GM12878 (cell line): ENCODE data around the gene SRGAP1. TPM values are rescaled to one million over a fixed set of nuclear protein-coding genes. Genes with fewer than 3 reads are reported as not detected.

Source experiments
- BMI1 ChIP-seq: fragments of 450-650 bp; IDR thresholded peaks from 2 replicates; pipeline ENCODE4 v1.6.1; 2016; ENCODE audit warnings: mild to moderate bottlenecking, moderate library complexity, borderline replicate concordance
- CBX5 ChIP-seq: sonication (generic); IDR thresholded peaks from 2 replicates; pipeline ENCODE4 v1.6.1; 2016; ENCODE audit warnings: low read depth, moderate library complexity, mild to moderate bottlenecking, inconsistent platforms
- CHD1 ChIP-seq: IDR thresholded peaks from 2 replicates; pipeline ENCODE4 v1.6.1; 2012; ENCODE audit warnings: low read depth, low read length, improper control_type of control experiment
- GATAD2B ChIP-seq: fragments of 450-650 bp; conservative IDR thresholded peaks from 2 replicates; pipeline ENCODE4 v1.6.1; 2017; ENCODE audit warnings: low read depth, mild to moderate bottlenecking, moderate library complexity
- HDAC6 ChIP-seq: fragments of 200-600 bp; sonication (generic); IDR thresholded peaks from one replicate; pipeline ENCODE4 v1.8.0; 2017; ENCODE audit warnings: antibody characterized with exemption; ENCODE audit not compliant: unreplicated experiment
- IRF3 ChIP-seq: fragments of 450-650 bp; IDR thresholded peaks from 2 replicates; pipeline ENCODE4 v1.6.1; 2014; ENCODE audit warnings: mild to moderate bottlenecking
- IRF4 ChIP-seq: IDR thresholded peaks from 2 replicates; pipeline ENCODE4 v1.6.1; 2011; ENCODE audit warnings: low read depth, low read length
- KLF5 ChIP-seq: fragments of 450-650 bp; IDR thresholded peaks from 2 replicates; pipeline ENCODE4 v1.6.1; 2014; ENCODE audit warnings: mild to moderate bottlenecking; ENCODE audit not compliant: partially characterized antibody
- MXI1 ChIP-seq: fragments of 150-350 bp; IDR thresholded peaks from 2 replicates; pipeline ENCODE4 v1.6.1; 2011; ENCODE audit warnings: low read depth, mild to moderate bottlenecking, inconsistent platforms, low read length, improper control_type of control experiment
- NFYA ChIP-seq: IDR thresholded peaks from 2 replicates; pipeline ENCODE4 v1.6.1; 2011; ENCODE audit warnings: low read depth, mild to moderate bottlenecking, low read length, improper control_type of control experiment, borderline replicate concordance
- NR2F1 ChIP-seq: fragments of 450-650 bp; conservative IDR thresholded peaks from 2 replicates; pipeline ENCODE4 v1.6.1; 2017; ENCODE audit warnings: mild to moderate bottlenecking
- PAX5 ChIP-seq: IDR thresholded peaks from 2 replicates; pipeline ENCODE4 v1.6.1; 2011; ENCODE audit warnings: low read depth, low read length, borderline replicate concordance
- PBX3 ChIP-seq: IDR thresholded peaks from 2 replicates; pipeline ENCODE4 v1.6.1; 2011; ENCODE audit warnings: mild to moderate bottlenecking, low read depth, low read length, moderate library complexity; ENCODE audit not compliant: insufficient replicate concordance
- RAD21 ChIP-seq: IDR thresholded peaks from 2 replicates; pipeline ENCODE4 v1.6.1; 2011; ENCODE audit warnings: mild to moderate bottlenecking, low read depth, low read length, moderate library complexity; ENCODE audit not compliant: insufficient read depth
- RAD51 ChIP-seq: fragments of 450-650 bp; IDR thresholded peaks from 2 replicates; pipeline ENCODE4 v1.6.1; 2016; ENCODE audit warnings: moderate library complexity, mild to moderate bottlenecking, inconsistent platforms
- RBBP5 ChIP-seq: fragments of 200-600 bp; sonication (generic); conservative IDR thresholded peaks from 2 replicates; pipeline ENCODE4 v1.6.1; 2016
- TAF1 ChIP-seq: IDR thresholded peaks from 2 replicates; pipeline ENCODE4 v1.6.1; 2011; ENCODE audit warnings: mild to moderate bottlenecking, low read depth, low read length, borderline replicate concordance
- TCF12 ChIP-seq: IDR thresholded peaks from 2 replicates; pipeline ENCODE4 v1.6.1; 2011; ENCODE audit warnings: low read depth, mild to moderate bottlenecking, low read length
- TCF7 ChIP-seq: IDR thresholded peaks from 2 replicates; pipeline ENCODE4 v1.6.1; 2014; ENCODE audit warnings: antibody characterized with exemption, borderline replicate concordance
- ZBTB40 ChIP-seq: fragments of 450-650 bp; IDR thresholded peaks from 2 replicates; pipeline ENCODE4 v1.6.1; 2016; ENCODE audit warnings: mild to moderate bottlenecking, moderate library complexity, borderline replicate concordance
- ZNF207 ChIP-seq: fragments of 450-650 bp; IDR thresholded peaks from 2 replicates; pipeline ENCODE4 v1.6.1; 2014; ENCODE audit warnings: antibody characterized with exemption, mild to moderate bottlenecking, borderline replicate concordance
- ZNF24 ChIP-seq: fragments of 450-650 bp; IDR thresholded peaks from 2 replicates; pipeline ENCODE4 v1.6.1; 2017; ENCODE audit warnings: antibody characterized with exemption, mild to moderate bottlenecking
- ZNF622 ChIP-seq: fragments of 450-650 bp; IDR thresholded peaks from 2 replicates; pipeline ENCODE4 v1.6.1; 2017; ENCODE audit warnings: mild to moderate bottlenecking, inconsistent platforms
- polyA plus RNA-seq, 11 experiments: library from polyadenylated mRNA; depleted of rRNA in 4 of 11; unstranded in 6 of 11; stranded (reverse) in 5 of 11; fragments of >200 nt; fragmentation: Nextera tagmentation in 4 of 11; fragmentation: Illumina TruSeq in 1 of 11; extraction: Ambion mirVana in 4 of 11; extraction: Trizol in 1 of 11; gene quantifications; 1 replicate in 1 of 11; 2 replicates in 10 of 11; pipeline versions ENCODE4 v1.2.1 to v1.2.3, GENCODE V29; 2011 to 2016; ENCODE audit warnings: inconsistent platforms in 2 of 11, missing spikeins in 2 of 11, low read depth in 1 of 11
- total RNA-seq, 4 experiments: library from RNA; depleted of rRNA in 3 of 4; stranded (reverse); fragments of >200 nt in 3 of 4; fragmentation: Illumina TruSeq in 1 of 4; extraction: Trizol in 1 of 4; gene quantifications; 2 replicates each; pipeline versions ENCODE4 v1.2.1 to v1.2.3, GENCODE V29; 2013 to 2021

Gene SRGAP1
- total and polyA plus RNA-seq, 10 of the 15 experiments (the other 5 are each of a cell fraction or from before 2014, with no cell fraction given) = 0.16 to 0.85 (median 0.46) TPM

GRCh38 chr12:63843721-63844390 lies 644 bp upstream of the SRGAP1 start (continued):
- no peak for TF ChIP-seq MXI1
- peak; percentile 69; the same call in 1 of the 2 replicates for TF ChIP-seq CBX5
- TF ChIP-seq PBX3 = peak; percentile 67
- no peak for TF ChIP-seq RAD51
- TF ChIP-seq TCF7 = no peak
- TF ChIP-seq GATAD2B = peak; percentile 90
- TF ChIP-seq PAX5 = peak; percentile 66; the same call in 1 of the 2 replicates
- no peak for TF ChIP-seq ZNF622
- no peak for TF ChIP-seq NFYA
- no peak for TF ChIP-seq CHD1
- no peak for TF ChIP-seq KLF5
- no peak for TF ChIP-seq TAF1
- TF ChIP-seq TCF12 = 0 out of 2 replicates have a peak, but pooled peaks have one; percentile 3
- TF ChIP-seq RAD21 = peak; percentile 94
- no peak for TF ChIP-seq IRF3
- TF ChIP-seq RBBP5 = no peak
- TF ChIP-seq ZBTB40 = no peak
- peak; percentile 52; the same call in 1 of the 2 replicates for TF ChIP-seq ZNF24
- TF ChIP-seq HDAC6 = no peak
- TF ChIP-seq IRF4 = no peak
- peak; percentile 43 for TF ChIP-seq NR2F1
- TF ChIP-seq ZNF207 = peak; percentile 78; the same call in 1 of the 2 replicates
- TF ChIP-seq BMI1 = no peak
